ENCODE measurements around the gene ADAMTSL1.

The ADAMTSL1 gene

GRCh38 chr9:18935541-18935940, 461.6 kb downstream of the ADAMTSL1 start:
- TF ChIP-seq CTCF (IDR thresholded peaks at IDR 0.05; ENCODE audit: low read depth, low read length) = no peak
- H3K4me3 ChIP-seq (replicated peaks in 1 of 2; ENCODE audit: low read depth in 2 of 2, low read length in 2 of 2) = no peak overlapping the region
- DNase-seq (ENCODE audit: low read depth in 2 of 2) = no peak

GRCh38 chr9:18936094-18936871, 462.3 kb downstream of the ADAMTSL1 start:
- no peak overlapping the region for H3K4me3 ChIP-seq (replicated peaks in 1 of 2; ENCODE audit: low read depth in 2 of 2, low read length in 2 of 2)
- TF ChIP-seq CTCF (IDR thresholded peaks at IDR 0.05; ENCODE audit: low read depth, low read length) = no peak
- no peak for DNase-seq (ENCODE audit: low read depth in 2 of 2)

GRCh38 chr9:18939943-18940342, 466.0 kb downstream of the ADAMTSL1 start:
- no peak for TF ChIP-seq CTCF (IDR thresholded peaks at IDR 0.05; ENCODE audit: low read depth, low read length)
- H3K4me3 ChIP-seq (replicated peaks in 1 of 2; ENCODE audit: low read depth in 2 of 2, low read length in 2 of 2) = no peak overlapping the region
- DNase-seq (ENCODE audit: low read depth in 2 of 2) = no peak

- no peak overlapping the region for H3K4me3 ChIP-seq (replicated peaks in 1 of 2; ENCODE audit: low read depth in 2 of 2, low read length in 2 of 2)
- DNase-seq (ENCODE audit: low read depth in 2 of 2) = no peak
- no peak for TF ChIP-seq CTCF (IDR thresholded peaks at IDR 0.05; ENCODE audit: low read depth, low read length)
Measured at GRCh38 chr9:18941060-18941740, 467.2 kb downstream of the ADAMTSL1 start.

- no peak for TF ChIP-seq CTCF (IDR thresholded peaks at IDR 0.05; ENCODE audit: low read depth, low read length)
- DNase-seq (ENCODE audit: low read depth in 2 of 2) = no peak
- no peak overlapping the region for H3K4me3 ChIP-seq (replicated peaks in 1 of 2; ENCODE audit: low read depth in 2 of 2, low read length in 2 of 2)
Measured at GRCh38 chr9:18942801-18943200, 468.8 kb downstream of the ADAMTSL1 start.

- H3K4me3 ChIP-seq (replicated peaks in 1 of 2; ENCODE audit: low read depth in 2 of 2, low read length in 2 of 2) = no peak overlapping the region
- TF ChIP-seq CTCF (IDR thresholded peaks at IDR 0.05; ENCODE audit: low read depth, low read length) = no peak
Measured at GRCh38 chr9:18947892-18948339, 474.0 kb downstream of the ADAMTSL1 start.

More at GRCh38 chr9:18947892-18948339, 474.0 kb downstream of the ADAMTSL1 start:
- no peak for DNase-seq (ENCODE audit: low read depth in 2 of 2)
